GM12875 (cell line): ENCODE results near the gene PDXP.
"Not testable (repeated sequence)": the region's sequence is repeated elsewhere in the genome, so short reads cannot be mapped to it uniquely, and the experiment has no call there.

Source experiments
- H3K4me3 ChIP-seq: one replicate; pipeline ENCODE4 v1.5.1; 2011; ENCODE audit warnings: low read depth, low read length, control low read depth
- TF ChIP-seq, protein P1 (sequence below): IDR thresholded peaks from 2 replicates; pipeline ENCODE4 v1.5.1; 2011; ENCODE audit warnings: low read depth, mild to moderate bottlenecking, control low read depth, inconsistent platforms, low read length, moderate library complexity, borderline replicate concordance; ENCODE audit not compliant: insufficient read depth

The PDXP gene

DNA sequence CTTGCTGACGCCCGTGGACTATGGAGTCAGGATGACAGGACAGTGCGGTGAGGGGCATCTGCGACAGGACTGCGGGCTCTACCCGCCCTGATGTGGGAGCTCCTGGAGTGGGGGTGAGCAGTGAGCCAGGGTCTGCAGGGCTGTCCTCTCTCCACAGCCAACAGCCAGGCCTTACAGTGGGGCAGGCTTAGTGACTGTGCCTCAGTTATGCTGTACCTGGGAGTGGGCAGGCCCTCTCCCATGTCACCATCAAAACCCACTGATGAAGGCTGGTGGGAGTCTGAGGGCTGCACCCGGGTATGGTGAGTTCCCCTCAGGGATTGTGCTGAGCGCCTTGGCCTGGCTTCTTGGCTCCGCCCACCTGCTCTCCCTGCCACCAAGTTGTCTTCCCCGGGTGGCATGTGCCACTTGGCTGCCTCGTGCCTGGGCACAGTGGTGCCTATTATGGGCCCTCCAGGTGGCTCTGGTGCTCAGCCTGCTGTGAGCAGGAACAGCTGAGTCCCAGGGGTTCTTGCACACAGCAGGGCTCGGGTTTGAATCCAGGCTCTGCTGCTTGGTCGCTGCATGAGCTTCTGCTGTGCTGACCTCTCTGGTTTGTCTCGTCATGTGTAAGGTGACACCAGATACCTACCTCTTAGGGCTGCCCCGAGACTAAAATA is 34.2 kb downstream of the PDXP start:
- TF ChIP-seq, protein P1, sequence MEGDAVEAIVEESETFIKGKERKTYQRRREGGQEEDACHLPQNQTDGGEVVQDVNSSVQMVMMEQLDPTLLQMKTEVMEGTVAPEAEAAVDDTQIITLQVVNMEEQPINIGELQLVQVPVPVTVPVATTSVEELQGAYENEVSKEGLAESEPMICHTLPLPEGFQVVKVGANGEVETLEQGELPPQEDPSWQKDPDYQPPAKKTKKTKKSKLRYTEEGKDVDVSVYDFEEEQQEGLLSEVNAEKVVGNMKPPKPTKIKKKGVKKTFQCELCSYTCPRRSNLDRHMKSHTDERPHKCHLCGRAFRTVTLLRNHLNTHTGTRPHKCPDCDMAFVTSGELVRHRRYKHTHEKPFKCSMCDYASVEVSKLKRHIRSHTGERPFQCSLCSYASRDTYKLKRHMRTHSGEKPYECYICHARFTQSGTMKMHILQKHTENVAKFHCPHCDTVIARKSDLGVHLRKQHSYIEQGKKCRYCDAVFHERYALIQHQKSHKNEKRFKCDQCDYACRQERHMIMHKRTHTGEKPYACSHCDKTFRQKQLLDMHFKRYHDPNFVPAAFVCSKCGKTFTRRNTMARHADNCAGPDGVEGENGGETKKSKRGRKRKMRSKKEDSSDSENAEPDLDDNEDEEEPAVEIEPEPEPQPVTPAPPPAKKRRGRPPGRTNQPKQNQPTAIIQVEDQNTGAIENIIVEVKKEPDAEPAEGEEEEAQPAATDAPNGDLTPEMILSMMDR: no peak
- no peak overlapping the region for H3K4me3 ChIP-seq

DNA sequence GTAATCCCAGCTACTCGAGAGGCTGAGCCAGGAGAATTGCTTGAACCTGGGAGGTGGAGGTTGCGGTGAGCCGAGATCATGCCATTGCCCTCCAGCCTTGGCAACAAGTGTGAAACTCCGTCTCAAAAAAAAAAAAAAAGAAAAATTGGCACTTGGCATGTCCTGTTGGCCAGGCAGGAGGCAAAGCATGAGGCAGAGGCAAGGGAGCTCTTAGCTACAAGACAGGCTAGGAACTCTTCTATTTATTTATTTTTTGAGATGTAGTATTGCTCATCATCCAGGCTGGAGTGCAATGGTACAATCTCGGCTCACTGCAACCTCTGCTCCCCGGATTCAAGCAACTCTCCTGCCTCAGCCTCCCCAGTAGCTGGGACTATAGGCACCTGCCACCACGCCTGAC is 35.6 kb downstream of the PDXP start:
- not testable (repeated sequence) for H3K4me3 ChIP-seq

DNA sequence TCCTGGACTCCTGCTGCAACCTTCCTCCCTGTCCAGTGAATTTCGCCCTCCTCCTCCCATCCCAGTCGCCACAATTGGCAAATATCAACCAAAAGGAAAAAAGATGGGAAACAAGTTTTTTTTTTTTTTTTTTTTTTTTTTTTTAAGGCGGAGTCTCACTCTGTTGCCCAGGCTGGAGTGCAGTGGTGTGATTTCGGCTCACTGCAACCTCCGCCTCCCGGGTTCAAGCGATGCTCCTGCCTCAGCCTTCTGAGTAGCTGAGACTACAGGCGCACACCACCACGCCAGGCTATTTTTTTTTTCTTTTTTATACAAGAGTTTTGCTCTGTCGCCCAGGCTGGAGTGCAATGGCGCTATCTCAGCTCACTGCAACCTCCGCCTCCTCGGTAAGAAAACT is 37.7 kb downstream of the PDXP start:
- not testable (repeated sequence) for H3K4me3 ChIP-seq

DNA sequence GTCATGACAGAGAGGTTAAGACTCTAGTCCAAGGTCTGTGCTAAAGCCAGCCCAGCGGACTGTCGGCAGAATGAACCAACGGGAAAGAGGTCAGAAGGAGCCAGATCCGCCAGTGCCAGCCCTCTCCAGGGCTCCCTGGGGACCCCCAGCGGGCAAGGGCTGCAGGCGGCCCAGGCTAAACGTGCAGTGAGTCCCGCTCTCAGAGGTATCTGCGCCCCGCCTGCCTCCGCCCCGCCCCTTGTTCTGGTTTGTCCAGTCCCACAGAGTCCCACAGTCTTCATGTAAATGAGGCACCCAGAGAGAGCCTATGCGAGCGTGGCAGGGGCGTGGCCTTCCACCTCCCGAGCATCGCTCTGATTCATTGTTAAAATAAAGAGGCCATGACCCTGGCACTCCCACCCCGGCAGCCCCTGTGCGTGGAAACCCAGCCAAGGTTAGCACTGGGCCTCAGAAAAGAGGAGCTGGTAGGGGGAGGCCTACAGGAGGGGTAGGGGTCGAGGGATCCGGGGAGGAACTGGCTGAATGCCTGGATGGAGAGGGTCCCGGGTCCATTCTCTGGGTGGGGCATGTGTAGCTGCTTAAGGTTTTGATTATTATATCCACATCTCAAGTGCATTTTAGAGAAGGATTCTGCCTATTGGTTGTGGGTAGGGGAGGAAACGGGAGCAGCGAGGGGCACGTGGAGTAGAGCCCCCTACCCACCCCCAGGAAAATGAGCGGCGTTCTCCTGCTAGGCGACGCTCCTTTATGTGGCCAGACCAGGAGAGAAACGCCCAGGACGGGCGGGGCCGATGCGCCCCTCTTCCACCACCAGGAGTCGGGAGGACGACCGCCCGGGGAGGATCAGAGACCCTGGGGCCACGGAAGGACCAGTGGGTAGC is 38.4 kb downstream of the PDXP start, which contains the start of gene TRIOBP:
Gene TRIOBP, plus strand, starts transcription at position 392 of the 881 bp plus-strand sequence. CDS start 4,318 bp downstream, outside the sequence.
- TF ChIP-seq, protein P1: no peak
- H3K4me3 ChIP-seq: no peak within 1 kb of the TSS

DNA sequence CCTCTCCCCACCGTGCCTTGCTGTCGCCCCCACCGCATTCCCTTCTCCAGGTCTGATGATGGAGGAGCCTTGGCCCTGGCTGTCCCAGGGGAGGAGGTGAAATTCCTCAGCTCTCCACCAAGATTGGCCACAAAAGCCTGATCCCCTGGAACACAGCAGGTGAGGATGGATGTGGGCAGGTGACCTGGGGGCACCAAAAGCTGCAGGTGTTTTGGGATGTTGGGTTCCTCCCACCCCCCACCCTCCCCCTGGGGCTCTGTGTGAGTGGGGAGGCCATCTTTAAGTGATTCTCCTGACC is 39.0 kb downstream of the PDXP start:
- H3K4me3 ChIP-seq: no peak overlapping the region

DNA sequence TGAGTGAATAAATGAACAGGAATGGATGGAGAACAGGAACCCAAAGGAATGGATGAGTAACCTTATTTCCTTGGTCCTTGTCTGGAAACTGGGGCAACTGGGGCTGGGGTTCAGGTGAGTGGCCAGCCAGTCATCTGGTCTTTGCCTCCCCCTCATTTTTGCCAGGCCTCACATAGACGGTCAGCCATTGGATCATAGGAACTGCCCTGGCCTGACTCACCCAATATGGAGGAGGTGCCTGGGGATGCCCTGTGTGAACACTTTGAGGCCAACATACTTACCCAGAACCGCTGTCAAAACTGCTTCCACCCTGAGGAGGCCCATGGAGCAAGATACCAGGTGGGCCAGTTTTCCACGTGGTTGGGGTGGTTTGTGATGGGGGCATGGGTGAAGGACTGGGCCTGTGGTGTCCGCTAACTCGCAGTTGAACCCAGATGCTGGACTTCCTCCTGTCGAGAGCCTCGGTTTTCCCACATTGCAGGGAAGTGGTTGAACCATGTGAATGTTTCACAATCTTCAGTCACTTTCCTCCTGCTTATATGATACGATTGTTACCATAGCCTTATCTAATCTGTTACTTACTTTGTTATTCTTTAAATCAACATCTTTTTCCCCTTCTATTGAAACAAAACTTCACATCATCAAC is 42.7 kb downstream of the PDXP start:
- TF ChIP-seq, protein P1: no peak

More for the DNA sequence above, 39.0 kb downstream of the PDXP start:
- TF ChIP-seq, protein P1: no peak

DNA sequence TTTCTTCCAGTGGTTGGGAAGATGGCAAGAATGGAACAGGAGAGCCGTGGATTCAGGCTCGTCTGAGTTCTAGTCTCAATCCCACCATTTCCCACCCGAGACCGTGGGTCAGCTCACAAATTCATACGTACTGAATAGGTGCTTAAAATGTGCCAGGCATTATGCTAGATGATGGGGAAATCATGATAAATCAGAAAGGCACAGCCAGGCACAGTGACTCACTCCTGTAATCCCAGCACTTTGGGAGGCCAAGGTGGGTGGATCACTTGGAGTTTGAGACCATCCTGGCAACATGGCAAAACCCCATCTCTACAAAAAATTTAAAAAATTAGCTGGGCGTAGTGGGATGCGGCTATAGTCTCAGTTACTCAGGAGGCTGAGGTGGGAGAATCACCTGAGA is 45.4 kb downstream of the PDXP start:
- no peak overlapping the region for H3K4me3 ChIP-seq
- TF ChIP-seq, protein P1: no peak

More for the DNA sequence above, 42.7 kb downstream of the PDXP start:
- no peak overlapping the region for H3K4me3 ChIP-seq

DNA sequence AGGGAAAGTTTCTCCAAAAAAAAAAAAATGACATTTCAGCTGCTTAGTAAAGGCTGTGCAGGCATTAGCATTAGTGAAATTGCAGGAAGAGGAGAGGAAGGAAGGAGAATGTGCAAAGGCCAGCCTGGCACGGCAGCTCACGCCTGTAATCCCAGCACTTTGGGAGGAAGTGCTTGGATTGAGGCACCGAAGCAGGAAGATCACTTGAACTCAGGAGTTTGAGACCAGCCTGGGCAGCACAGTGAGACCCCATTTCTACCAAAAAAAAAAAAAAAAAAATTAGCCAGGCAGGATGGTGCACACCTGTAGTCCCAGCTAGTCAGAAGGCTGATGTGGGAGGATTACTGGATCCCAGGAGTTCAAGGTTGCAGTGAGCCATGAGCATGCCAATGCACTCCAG is 46.1 kb downstream of the PDXP start:
- H3K4me3 ChIP-seq: no peak overlapping the region
- TF ChIP-seq, protein P1: no peak
